Measurements from ENCODE around the gene ERVK3-1.

ERVK3-1 gene

DNA sequence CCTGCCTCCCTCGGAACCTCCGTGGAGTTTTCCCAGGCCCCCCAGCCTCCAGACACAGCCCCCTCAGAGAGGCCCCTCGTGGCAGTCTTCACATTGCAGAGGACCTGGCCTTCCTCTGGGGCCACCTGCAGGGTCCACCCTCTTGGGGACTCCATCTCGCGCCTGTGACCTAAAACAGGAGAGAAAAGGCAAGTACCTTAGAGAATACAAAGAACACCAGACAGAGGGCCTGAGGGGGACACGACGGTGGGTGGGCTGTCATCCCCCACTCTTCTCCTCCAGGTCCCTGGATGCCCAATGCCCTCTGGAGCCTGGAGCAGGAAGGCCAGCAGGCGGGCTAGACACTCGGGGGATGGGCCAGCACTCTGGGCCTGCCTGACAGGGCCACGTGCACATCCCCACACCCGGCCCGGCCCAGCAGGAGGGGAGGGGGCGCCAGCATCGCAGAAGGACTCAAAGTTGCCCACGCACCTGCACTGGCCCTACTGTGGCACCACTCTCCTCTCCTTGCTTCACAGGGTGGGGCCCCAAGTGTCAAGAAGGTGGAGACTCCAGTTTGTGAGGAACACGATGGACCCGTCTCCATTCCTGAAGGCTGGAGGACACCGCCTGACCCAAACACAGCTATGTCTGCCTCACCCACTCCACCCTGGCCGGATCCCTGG, 52.4 kb downstream of the ERVK3-1 start:
- DNase-seq (ENCODE audit: low read depth in 2 of 2, low spot score in 1 of 2), result no peak

DNA sequence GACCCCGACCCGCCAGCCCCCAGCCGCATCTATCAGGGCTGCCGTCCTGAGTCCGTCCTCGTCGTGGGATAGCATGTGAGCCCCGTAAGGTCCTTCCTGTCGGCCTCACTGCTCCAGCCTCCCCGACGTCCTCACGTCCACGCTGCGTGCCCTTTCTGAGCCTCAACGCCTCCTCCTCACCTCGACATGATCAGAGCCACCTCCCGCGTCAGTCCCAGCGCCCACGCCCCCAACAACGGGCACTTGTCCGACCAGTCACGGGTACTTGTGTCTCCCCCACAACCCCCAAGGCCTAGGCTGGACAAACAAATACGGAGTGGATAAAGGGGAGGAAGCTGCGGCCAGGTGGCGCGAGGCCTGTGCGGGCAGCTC, 56.7 kb downstream of the ERVK3-1 start:
- DNase-seq (ENCODE audit: low read depth in 2 of 2, low spot score in 1 of 2), result no peak

DNA sequence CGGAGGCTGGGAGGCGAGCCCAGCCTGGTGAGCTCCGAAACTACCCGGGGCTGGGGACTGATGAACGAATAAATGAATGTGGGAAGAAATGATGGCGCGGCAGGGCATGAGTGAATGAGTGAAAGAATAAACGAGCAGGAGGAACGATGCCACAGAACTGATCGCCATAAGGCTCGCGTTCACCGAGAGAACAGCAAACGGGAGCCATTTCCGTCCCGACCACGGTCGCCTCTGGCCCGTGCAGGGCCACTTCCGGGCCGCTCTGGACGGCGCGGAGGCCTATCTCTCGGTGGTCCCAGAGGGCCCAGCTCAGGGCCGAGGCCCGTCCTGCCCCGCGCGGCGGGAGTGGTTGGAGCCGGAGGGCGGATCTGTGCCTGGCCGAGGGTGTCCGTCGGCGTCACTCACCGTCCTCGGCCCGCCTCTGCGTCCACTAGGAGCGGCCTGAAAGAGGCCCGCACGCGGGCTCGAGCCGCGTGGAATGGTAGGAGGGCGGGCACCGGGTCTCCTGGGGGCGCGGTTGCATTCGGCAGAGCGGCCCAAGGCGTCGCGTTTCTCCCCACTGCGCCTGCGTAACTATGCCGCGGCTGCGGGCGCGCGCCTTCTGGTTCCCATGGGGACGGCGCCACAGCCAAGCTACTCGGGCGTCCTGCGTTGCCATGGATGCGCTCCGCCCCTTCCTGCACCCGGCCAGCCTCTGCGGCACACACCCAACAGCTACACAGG, 57.3 kb downstream of the ERVK3-1 start, which contains the start of gene ZNF497:
Gene ZNF497, minus strand, starts transcription at position 480 of the 723 bp plus-strand sequence. CDS start 5,116 bp downstream, outside the sequence.
- peak; percentile 88 to 95 for DNase-seq (ENCODE audit: low read depth in 2 of 2, low spot score in 1 of 2)

DNA sequence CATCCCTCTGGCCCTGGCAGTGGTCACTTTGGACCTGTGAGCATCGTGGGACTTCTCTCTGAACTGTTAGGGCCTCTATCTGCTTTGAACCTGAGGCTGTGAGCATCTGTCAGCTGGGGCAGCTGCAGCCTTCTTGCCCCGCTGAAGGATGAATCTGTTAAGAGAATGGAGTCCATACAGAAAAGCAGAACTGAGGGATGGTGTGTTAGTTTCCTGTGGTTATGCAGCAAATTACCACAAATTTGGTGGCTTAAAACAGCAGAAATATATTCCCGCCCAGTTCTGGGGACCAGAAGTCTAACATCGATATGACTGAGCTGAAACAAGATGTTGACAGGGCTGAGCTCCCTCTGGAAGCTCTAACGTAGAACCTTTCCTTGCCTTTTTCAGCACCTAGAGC, 59.0 kb downstream of the ERVK3-1 start:
- no peak for DNase-seq (ENCODE audit: low read depth in 2 of 2, low spot score in 1 of 2)

All from stimulated activated CD8-positive, alpha-beta memory T cell treated with anti-CD3 and anti-CD28 coated beads, Interleukin-4, amount 100 ng/mL, for 1 hour (primary cell).